Measurements from ENCODE around the gene ABCC8.

ABCC8 gene

GRCh38 chr11:17469998-17470397, 6.6 kb downstream of the ABCC8 start:
- DNase-seq (ENCODE audit: low read depth): no peak

GRCh38 chr11:17468122-17468521, 8.5 kb downstream of the ABCC8 start:
- DNase-seq (ENCODE audit: low read depth): no peak

DNA sequence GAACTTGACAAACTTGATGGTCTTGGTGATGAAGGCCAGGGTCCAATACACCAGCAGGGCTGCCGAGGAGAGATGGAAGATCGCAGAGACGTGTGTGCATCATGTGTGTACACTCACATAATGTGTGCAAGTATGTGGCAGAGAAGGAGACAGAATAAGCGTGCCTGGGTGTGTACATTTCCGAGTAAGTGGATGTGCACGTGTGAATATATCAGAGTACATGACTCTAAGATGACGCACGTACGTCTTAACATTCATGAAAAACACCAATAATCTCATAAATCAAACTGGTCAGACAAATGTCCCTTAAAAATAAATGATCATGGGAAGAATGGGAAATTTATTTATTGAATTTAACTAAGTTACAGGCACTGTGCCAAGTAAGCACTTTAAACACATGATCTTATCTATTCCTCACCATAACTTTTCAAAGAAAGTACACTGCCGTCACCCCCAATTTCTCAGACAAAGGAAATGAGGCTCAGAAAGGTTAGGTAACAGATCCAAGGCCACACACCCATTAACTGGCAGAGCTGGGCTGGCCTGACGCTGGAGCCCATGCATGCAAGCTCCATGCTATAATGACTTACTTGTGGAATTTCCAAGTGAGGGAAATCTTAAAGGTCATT, 13.0 kb downstream of the ABCC8 start:
- no peak for DNase-seq (ENCODE audit: low read depth)

DNA sequence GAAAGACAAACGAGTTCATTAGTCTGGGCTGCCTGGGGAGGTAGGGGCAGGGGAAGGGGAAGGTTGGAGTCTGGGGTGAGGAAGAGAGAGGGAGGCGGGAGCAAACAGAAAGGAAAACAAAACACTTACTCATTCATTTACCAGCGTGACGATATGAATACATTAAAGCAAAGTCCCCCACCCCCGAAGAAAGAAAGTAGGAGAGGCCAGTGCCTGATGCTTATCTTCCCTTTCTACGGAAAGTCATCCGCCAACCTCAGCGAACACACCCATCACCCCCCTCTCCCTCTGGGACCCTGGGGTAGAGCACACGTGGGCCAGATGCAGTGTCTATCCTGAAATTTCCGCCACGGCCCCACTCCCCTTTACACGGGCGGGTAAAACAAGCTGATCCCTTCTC, 13.7 kb downstream of the ABCC8 start:
- DNase-seq (ENCODE audit: low read depth): no peak

- no peak for DNase-seq (ENCODE audit: low read depth)
Measured at GRCh38 chr11:17460406-17460805, 16.2 kb downstream of the ABCC8 start.

- DNase-seq (ENCODE audit: low read depth): no peak
Measured at GRCh38 chr11:17459236-17459896, 17.3 kb downstream of the ABCC8 start.

GRCh38 chr11:17458268-17458667, 18.4 kb downstream of the ABCC8 start:
- no peak for DNase-seq (ENCODE audit: low read depth)

- no peak for DNase-seq (ENCODE audit: low read depth)
Measured at GRCh38 chr11:17457396-17458173, 19.1 kb downstream of the ABCC8 start.

GRCh38 chr11:17452668-17453067, 24.0 kb downstream of the ABCC8 start:
- no peak for DNase-seq (ENCODE audit: low read depth)

DNA sequence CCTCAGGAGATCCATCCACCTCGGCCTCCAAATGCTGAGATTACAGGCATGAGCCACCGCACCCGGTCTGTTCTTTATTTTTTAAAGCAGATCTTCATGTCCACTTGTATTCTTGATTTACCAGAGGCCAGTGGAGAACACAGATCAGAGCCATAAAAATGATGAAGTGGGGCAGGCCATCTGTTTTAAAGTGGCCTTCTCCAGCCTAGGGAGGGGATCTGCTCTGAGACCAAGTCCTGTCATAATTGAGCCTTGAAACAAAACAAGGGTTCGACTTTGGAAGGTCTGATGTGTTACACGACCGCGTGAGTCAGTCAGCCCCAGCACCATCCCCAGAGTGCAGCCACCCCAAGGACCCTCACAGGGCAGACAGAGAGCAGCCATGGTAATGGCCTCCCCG, 27.5 kb downstream of the ABCC8 start:
- DNase-seq (ENCODE audit: low read depth): no peak

DNA sequence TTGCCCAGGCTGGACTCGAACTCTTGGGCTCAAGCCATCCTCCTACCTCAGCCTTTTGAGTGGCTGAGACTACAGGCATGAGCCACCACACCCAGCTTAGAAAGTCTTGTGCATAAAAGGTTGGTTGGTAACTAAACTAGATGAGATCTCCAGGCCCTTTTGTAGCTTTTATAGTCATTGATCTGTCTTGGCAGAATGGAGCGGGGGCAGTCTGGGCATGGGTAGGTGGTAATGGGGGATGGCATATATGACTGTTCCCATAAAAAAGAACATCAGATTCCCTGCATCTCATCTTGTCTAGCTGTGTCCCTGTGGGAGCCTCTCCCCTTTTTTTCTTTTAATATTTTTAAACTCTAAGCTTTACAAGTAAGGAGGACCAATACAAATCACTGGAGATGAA, 30.2 kb downstream of the ABCC8 start:
- DNase-seq (ENCODE audit: low read depth): no peak

GRCh38 chr11:17445240-17445795, 31.3 kb downstream of the ABCC8 start:
- DNase-seq (ENCODE audit: low read depth): no peak

GRCh38 chr11:17443926-17444690, 32.5 kb downstream of the ABCC8 start:
- no peak for DNase-seq (ENCODE audit: low read depth)

- no peak for DNase-seq (ENCODE audit: low read depth)
Measured at GRCh38 chr11:17443423-17443822, 33.2 kb downstream of the ABCC8 start.

DNA sequence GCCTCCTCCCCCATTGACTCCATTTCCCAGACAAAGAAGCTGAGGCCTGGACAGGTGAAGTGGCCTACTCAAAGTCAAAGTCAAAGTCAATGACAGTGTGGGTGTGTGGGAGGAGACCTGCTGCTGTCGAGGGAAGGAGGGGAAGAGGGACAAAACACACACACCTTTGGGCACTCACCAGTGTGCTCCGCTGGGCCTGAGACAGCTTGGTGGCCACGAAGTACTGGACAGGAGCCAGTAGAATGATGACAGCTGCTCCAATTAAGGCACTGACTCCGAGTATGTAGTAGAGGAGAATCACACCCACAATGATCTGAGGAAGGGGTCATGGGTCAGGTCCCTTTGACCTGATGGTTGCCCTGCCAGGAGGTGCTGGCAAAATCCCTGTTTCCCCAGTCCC, 33.6 kb downstream of the ABCC8 start:
- DNase-seq (ENCODE audit: low read depth): no peak

DNA sequence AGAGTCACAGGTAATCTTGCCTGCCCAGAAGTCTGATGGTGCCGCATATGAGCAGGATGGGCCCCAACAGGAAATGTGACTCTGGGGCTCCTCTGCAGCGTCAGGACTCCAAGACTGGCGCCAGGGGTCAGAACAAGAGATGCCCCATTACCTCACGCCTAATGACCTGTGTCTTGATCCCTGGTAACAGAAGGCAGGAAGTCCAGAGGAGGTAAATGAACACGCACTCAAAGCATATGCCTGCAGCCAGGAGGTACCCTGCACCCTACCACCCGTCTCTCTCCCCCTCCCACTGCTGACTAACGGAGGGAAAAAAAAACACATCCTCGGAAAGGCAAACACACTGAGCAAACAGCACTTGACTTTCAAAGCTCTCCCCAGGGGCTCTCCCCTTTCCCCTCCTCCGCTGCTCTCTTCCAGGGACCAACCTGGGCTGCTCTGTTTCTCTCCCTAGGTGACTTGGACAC, 37.3 kb downstream of the ABCC8 start:
- no peak for DNase-seq (ENCODE audit: low read depth)

GRCh38 chr11:17437366-17437765, 39.3 kb downstream of the ABCC8 start:
- DNase-seq (ENCODE audit: low read depth): no peak

DNA sequence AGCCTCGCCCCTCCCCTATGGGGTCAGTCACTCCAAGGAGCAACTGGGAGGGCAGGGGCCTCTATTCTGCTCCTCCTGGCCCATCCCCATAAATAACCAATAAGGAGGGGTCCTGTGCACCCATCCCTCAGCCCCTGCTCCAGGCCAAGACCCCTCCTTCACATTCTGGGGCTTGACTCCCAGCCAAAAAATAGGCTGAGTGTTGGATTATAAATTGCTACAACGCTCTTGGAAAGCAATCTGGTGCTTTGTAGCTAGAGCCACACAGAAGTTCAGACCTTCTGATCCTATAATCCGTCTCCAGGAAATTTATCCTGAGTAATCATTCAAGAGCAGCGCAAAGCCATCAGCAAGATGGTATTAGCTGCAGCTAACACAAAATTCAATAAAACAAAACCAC, 42.5 kb downstream of the ABCC8 start:
- DNase-seq (ENCODE audit: low read depth): no peak

- no peak for DNase-seq (ENCODE audit: low read depth)
Measured at GRCh38 chr11:17432002-17432401, 44.6 kb downstream of the ABCC8 start.

- no peak for DNase-seq (ENCODE audit: low read depth)
Measured at GRCh38 chr11:17431139-17431538, 45.5 kb downstream of the ABCC8 start.

- DNase-seq (ENCODE audit: low read depth): no peak
Measured at GRCh38 chr11:17430616-17431015, 46.0 kb downstream of the ABCC8 start.

DNA sequence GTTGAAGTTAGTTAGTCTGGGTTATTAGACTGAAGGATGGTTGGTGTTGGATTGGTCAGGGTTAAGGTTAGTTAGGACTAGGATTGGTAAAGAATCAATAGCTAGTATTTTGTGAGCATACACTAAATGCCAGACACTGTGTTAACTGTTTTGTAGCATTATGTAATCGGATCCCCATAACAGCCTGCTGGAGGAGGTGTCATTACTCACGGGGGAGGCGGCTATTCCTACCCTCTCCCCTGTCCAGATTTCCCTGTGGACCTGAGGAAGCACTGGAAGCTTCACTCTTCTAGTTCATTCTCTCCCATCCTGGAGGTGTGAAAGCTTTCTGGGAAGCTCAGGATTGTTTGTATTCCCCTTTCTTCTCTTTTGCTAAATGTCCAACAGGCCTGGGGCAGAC, 47.7 kb downstream of the ABCC8 start:
- no peak for DNase-seq (ENCODE audit: low read depth)
